ENCODE data around the gene RPP25. TPM values are rescaled to one million over a fixed set of nuclear protein-coding genes. Genes with fewer than 3 reads are reported as not detected.

Gene RPP25
- total RNA-seq, 4 donors from 2014 or later = 14.2 to 23.1 (median 16.4) TPM

- TF ChIP-seq CTCF (IDR thresholded peaks at IDR 0.05) (peak in 5 of 6 experiments; percentile 24 to 49 (median 47)), POLR2A (IDR thresholded peaks at IDR 0.05) (peak in 1 of 2 donors; percentile 43)
- peak; percentile 71 to 77 for DNase-seq
- H3K27me3 ChIP-seq = no peaks in the 10 kb centered on the region
- peaks cover 55 to 65% of the 10 kb centered on the region in 2 donors for H3K4me1 ChIP-seq
- H3K36me3 ChIP-seq = no peaks in the 10 kb centered on the region
- intact Hi-C loops (cut with DNase I) = loop anchor here (5.0 to 10.0 kb wide), 2 partner anchors 54 to 326 kb away; partner anchors contain the start of gene FAM219B
- 3% methylated on average over 21 to 27 of the region's 28 CpGs for WGBS, 2 donors
- peak overlapping the region; percentile 25 to 90 (median 39) for H3K4me3 ChIP-seq (replicated peaks in 1 of 3)
- no peaks in the 10 kb centered on the region for H3K9me3 ChIP-seq
- H3K27ac ChIP-seq = peak overlapping the region; percentile 24 to 97 (median 61)
These were observed 1.8 kb upstream of the RPP25 start for GRCh38 chr15:74958320-74958907.

GRCh38 chr15:74957476-74958035 lies 984 bp upstream of the RPP25 start:
- Histone ChIP-seq H3K4me1 (peaks cover 55 to 65% of the 10 kb centered on the region in 2 donors), H3K36me3 (no peaks in the 10 kb centered on the region), H3K4me3 (replicated peaks in 1 of 3) (peak overlapping the region; percentile 34 to 90 (median 75)), H3K27ac (peak overlapping the region; percentile 88 to 97 (median 92)), H3K27me3 (no peaks in the 10 kb centered on the region), H3K9me3 (no peaks in the 10 kb centered on the region)
- DNase-seq = no peak
- WGBS, 2 donors = 4 to 6% methylated on average over 27 to 28 of the region's 28 CpGs
- TF ChIP-seq POLR2A (IDR thresholded peaks at IDR 0.05) (no peak), CTCF (IDR thresholded peaks at IDR 0.05) (no peak)
- intact Hi-C loops (cut with DNase I) = loop anchor here (5.0 to 10.0 kb wide), 2 partner anchors 53 to 325 kb away; partner anchors contain the start of gene FAM219B

GRCh38 chr15:74955796-74956647 lies 550 bp downstream of the RPP25 start:
- peak; percentile 89 for DNase-seq
- H3K27me3 ChIP-seq = no peaks in the 10 kb centered on the region
- whole genome bisulfite sequencing, 2 donors = 37 to 57% methylated on average over 20 to 23 of the region's 88 CpGs

GRCh38 chr15:74955017-74955416 lies 1.6 kb downstream of the RPP25 start:
- Histone ChIP-seq H3K9me3 (no peaks in the 10 kb centered on the region), H3K4me1 (peaks cover 44 to 49% of the 10 kb centered on the region in 2 donors), H3K4me3 (replicated peaks in 1 of 3) (peak overlapping the region in 1 of 3 donors; percentile 90), H3K27ac (peak overlapping the region in 1 of 3 donors; percentile 88), H3K27me3 (no peaks in the 10 kb centered on the region), H3K36me3 (no peaks in the 10 kb centered on the region)
- intact Hi-C loops (cut with DNase I) = loop anchor here (5.0 to 10.0 kb wide), 2 partner anchors 50 to 323 kb away; partner anchors contain the start of gene FAM219B
- DNase-seq = no peak
- TF ChIP-seq POLR2A (IDR thresholded peaks at IDR 0.05) (no peak), CTCF (IDR thresholded peaks at IDR 0.05) (no peak)
- 79 to 82% methylated on average over 8 of the region's 8 CpGs for WGBS, 2 donors

More at GRCh38 chr15:74955796-74956647, 550 bp downstream of the RPP25 start:
- Histone ChIP-seq H3K4me1 (peaks cover 49 to 56% of the 10 kb centered on the region in 2 donors), H3K36me3 (no peaks in the 10 kb centered on the region), H3K27ac (peak overlapping the region; percentile 88 to 97 (median 92)), H3K9me3 (no peaks in the 10 kb centered on the region), H3K4me3 (replicated peaks in 1 of 3) (peak overlapping the region; percentile 34 to 90 (median 75))
- intact Hi-C loops (cut with DNase I) = loop anchor here (5.0 to 10.0 kb wide), 2 partner anchors 51 to 324 kb away; partner anchors contain the start of gene FAM219B
- TF ChIP-seq POLR2A (IDR thresholded peaks at IDR 0.05) (no peak), CTCF (IDR thresholded peaks at IDR 0.05) (peak in 5 of 6 experiments; percentile 19 to 48 (median 39))

Measured in thyroid gland (tissue), 4 donors.